22Rv1 (cell line): ENCODE measurements around the gene EIF6.

Source experiments
- H3K27ac ChIP-seq: fragments of 450-650 bp; 2 replicates; pipeline ENCODE4 v1.5.1; 2017
- ZFX ChIP-seq: fragments of 450-650 bp; IDR thresholded peaks from 2 replicates; pipeline ENCODE4 v1.6.1; 2017; ENCODE audit warnings: antibody characterized with exemption, borderline replicate concordance
- TF ChIP-seq, protein P1 (sequence below): fragments of 450-650 bp; IDR thresholded peaks from 2 replicates; pipeline ENCODE4 v1.5.1; 2017; ENCODE audit warnings: mild to moderate bottlenecking

EIF6 gene

DNA sequence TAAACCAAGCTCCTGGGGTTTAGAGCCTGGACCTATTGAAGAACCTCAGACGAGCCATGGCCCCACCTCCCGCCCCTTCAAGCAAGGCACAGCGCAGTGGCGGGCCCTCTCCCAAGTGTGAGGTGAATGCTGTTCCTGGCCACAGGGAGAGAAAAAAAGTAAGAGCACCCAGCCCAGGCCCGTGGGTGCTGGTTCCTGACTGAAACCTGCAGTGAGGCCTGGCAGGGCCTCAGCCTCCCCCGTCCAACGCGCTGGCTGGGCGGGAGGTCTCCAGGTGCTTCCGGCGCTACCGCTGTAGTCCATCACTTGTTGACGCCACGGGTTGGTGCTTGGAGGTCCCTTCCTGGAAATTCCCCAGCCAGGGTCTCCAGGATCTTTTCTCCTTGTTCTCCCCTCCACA lies 13.2 kb upstream of the EIF6 start:
- TF ChIP-seq, protein P1, sequence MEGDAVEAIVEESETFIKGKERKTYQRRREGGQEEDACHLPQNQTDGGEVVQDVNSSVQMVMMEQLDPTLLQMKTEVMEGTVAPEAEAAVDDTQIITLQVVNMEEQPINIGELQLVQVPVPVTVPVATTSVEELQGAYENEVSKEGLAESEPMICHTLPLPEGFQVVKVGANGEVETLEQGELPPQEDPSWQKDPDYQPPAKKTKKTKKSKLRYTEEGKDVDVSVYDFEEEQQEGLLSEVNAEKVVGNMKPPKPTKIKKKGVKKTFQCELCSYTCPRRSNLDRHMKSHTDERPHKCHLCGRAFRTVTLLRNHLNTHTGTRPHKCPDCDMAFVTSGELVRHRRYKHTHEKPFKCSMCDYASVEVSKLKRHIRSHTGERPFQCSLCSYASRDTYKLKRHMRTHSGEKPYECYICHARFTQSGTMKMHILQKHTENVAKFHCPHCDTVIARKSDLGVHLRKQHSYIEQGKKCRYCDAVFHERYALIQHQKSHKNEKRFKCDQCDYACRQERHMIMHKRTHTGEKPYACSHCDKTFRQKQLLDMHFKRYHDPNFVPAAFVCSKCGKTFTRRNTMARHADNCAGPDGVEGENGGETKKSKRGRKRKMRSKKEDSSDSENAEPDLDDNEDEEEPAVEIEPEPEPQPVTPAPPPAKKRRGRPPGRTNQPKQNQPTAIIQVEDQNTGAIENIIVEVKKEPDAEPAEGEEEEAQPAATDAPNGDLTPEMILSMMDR: no peak
- TF ChIP-seq ZFX: no peak

GRCh38 chr20:35297155-35297554 lies 12.6 kb upstream of the EIF6 start:
- TF ChIP-seq, protein P1: no peak
- no peak for TF ChIP-seq ZFX

More for the DNA sequence above, 13.2 kb upstream of the EIF6 start:
- no peak overlapping the region for H3K27ac ChIP-seq

GRCh38 chr20:35296101-35296554 lies 11.6 kb upstream of the EIF6 start:
- H3K27ac ChIP-seq: no peak overlapping the region
- TF ChIP-seq, protein P1: no peak
- TF ChIP-seq ZFX: no peak

More at GRCh38 chr20:35297155-35297554, 12.6 kb upstream of the EIF6 start:
- no peak overlapping the region for H3K27ac ChIP-seq

DNA sequence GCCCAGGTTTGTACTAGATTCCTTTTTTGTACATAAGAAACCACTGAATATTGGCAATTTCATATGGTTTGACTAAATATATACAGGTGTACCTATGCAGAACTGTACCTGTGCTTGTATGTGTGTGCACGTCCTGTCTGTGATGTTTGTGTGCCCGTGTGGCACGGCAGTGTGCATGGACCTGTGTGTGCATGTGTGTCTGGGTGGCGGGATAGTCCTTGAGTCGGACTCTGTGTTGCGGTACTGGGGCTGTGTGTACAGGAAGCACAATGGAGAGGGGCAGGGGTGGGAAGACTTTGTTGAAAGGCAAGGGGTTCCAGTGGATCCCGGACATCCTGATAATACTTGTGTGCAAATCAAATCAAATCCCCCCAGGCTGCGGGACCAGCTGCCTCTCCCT lies 11.1 kb upstream of the EIF6 start:
- no peak overlapping the region for H3K27ac ChIP-seq
- TF ChIP-seq, protein P1: no peak
- TF ChIP-seq ZFX: no peak

- TF ChIP-seq ZFX: no peak
- TF ChIP-seq, protein P1: no peak
- no peak overlapping the region for H3K27ac ChIP-seq
Observed at GRCh38 chr20:35295058-35295457, 10.5 kb upstream of the EIF6 start.

GRCh38 chr20:35294293-35294685 lies 9.7 kb upstream of the EIF6 start:
- TF ChIP-seq ZFX: no peak
- TF ChIP-seq, protein P1: no peak
- H3K27ac ChIP-seq: no peak overlapping the region

- TF ChIP-seq ZFX: no peak
- TF ChIP-seq, protein P1: no peak
- H3K27ac ChIP-seq: no peak overlapping the region
Observed at GRCh38 chr20:35293303-35294292, 9.0 kb upstream of the EIF6 start.
